DOHH2 (cell line): ENCODE measurements around the gene DHX30.

ENCODE experiments used
- H3F3A ChIP-seq: fragments of 200-600 bp; sonication (generic), shearing (Covaris generic); 2 replicates; pipeline ENCODE4 v1.6.0; 2016; ENCODE audit warnings: antibody characterized with exemption, mild to moderate bottlenecking; ENCODE audit not compliant: control insufficient read depth, insufficient read depth
- H3K27ac ChIP-seq: fragments of 200-600 bp; sonication (generic); 2 replicates; pipeline ENCODE4 v1.5.1; 2014; ENCODE audit warnings: low read depth, mild to moderate bottlenecking, low read length, moderate library complexity
- H3K27me3 ChIP-seq: fragments of 200-600 bp; sonication (generic); 2 replicates; pipeline ENCODE4 v1.6.1; 2014; ENCODE audit warnings: mild to moderate bottlenecking, low read length, mixed read lengths; ENCODE audit not compliant: control insufficient read depth
- H3K36me3 ChIP-seq: fragments of 200-600 bp; sonication (generic); 2 replicates; pipeline ENCODE4 v1.6.1; 2014; ENCODE audit warnings: mild to moderate bottlenecking, low read length, moderate library complexity, mixed read lengths; ENCODE audit not compliant: control insufficient read depth
- H3K4me1 ChIP-seq: fragments of 200-600 bp; sonication (generic); 2 replicates; pipeline ENCODE4 v1.6.1; 2014; ENCODE audit warnings: mild to moderate bottlenecking, low read length, mixed read lengths; ENCODE audit not compliant: control insufficient read depth
- H3K4me2 ChIP-seq: fragments of 200-600 bp; sonication (generic); 2 replicates; pipeline ENCODE4 v1.6.0; 2014; ENCODE audit warnings: mild to moderate bottlenecking, low read length, moderate library complexity
- H3K4me3 ChIP-seq: fragments of 200-600 bp; sonication (generic); 2 replicates; pipeline ENCODE4 v1.5.1; 2014; ENCODE audit warnings: mild to moderate bottlenecking, low read length, mixed read lengths
- H3K79me2 ChIP-seq: fragments of 200-600 bp; sonication (generic); 2 replicates; pipeline ENCODE4 v1.6.1; 2014; ENCODE audit warnings: mild to moderate bottlenecking, low read length, mixed read lengths; ENCODE audit not compliant: control insufficient read depth
- H3K9me2 ChIP-seq: fragments of 200-600 bp; sonication (generic); replicated peaks from 2 replicates; pipeline ENCODE4 v1.6.1; 2014; ENCODE audit warnings: mild to moderate bottlenecking, low read length, mixed read lengths; ENCODE audit not compliant: control insufficient read depth
- H3K9me3 ChIP-seq: fragments of 200-600 bp; sonication (generic); 2 replicates; pipeline ENCODE4 v1.6.1; 2014; ENCODE audit warnings: antibody characterized with exemption, low read length, mixed read lengths; ENCODE audit not compliant: control insufficient read depth, insufficient read depth
- H4K20me1 ChIP-seq: fragments of 200-600 bp; sonication (generic); 2 replicates; pipeline ENCODE4 v1.6.0; 2014; ENCODE audit warnings: low read depth, mild to moderate bottlenecking, antibody characterized with exemption, low read length, moderate library complexity; ENCODE audit not compliant: control insufficient read depth, insufficient read depth
- EZH2phosphoT487 ChIP-seq: fragments of 200-600 bp; sonication (generic); IDR thresholded peaks from 2 replicates; pipeline ENCODE4 v1.6.1; 2017; ENCODE audit warnings: borderline replicate concordance, mild to moderate bottlenecking, antibody characterized with exemption, low read length, moderate library complexity, mixed read lengths
- TF ChIP-seq, protein P1 (sequence below): fragments of 200-600 bp; sonication (generic); IDR thresholded peaks from one replicate; pipeline ENCODE4 v1.5.1; 2014; ENCODE audit warnings: antibody characterized with exemption, mild to moderate bottlenecking, low read depth, low read length; ENCODE audit not compliant: poor library complexity, severe bottlenecking

Gene DHX30

DNA sequence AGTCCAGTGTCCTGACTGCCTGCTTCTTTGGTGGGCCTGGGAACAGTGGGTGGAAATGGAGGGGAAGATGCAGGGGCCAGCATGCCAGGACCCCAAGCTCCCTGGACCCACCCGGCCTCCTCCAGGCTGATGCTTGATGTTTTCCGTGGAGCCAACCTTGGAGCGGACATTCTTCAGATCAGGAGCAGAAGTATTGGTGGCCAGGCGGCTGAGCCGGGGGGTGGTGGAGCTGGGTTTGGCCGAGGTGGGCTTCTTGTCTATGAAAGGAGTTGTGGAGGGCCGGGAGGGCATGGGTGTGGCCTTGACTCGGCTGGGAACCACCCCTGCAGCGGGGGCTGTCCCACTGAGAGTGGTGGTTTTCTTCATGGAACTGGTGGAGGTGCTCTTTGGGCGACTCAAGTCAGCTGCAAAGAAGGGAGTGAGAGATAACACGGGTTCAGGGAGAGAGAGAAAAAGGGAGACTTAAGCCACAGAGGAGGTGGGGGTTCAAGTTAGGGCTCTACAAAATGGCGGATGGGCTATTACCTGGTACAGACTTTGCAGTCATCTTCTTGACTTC lies 67.8 kb downstream of the DHX30 start:
- no peaks in the 10 kb centered on the region for H3K9me2 ChIP-seq
- no peaks in the 10 kb centered on the region for H3K9me3 ChIP-seq
- H3K27me3 ChIP-seq, result no peaks in the 10 kb centered on the region
- H3K27ac ChIP-seq, result no peak overlapping the region
- H3K79me2 ChIP-seq, result no peaks in the 10 kb centered on the region
- peaks cover 47% of the 10 kb centered on the region for H3K36me3 ChIP-seq
- TF ChIP-seq, protein P1, sequence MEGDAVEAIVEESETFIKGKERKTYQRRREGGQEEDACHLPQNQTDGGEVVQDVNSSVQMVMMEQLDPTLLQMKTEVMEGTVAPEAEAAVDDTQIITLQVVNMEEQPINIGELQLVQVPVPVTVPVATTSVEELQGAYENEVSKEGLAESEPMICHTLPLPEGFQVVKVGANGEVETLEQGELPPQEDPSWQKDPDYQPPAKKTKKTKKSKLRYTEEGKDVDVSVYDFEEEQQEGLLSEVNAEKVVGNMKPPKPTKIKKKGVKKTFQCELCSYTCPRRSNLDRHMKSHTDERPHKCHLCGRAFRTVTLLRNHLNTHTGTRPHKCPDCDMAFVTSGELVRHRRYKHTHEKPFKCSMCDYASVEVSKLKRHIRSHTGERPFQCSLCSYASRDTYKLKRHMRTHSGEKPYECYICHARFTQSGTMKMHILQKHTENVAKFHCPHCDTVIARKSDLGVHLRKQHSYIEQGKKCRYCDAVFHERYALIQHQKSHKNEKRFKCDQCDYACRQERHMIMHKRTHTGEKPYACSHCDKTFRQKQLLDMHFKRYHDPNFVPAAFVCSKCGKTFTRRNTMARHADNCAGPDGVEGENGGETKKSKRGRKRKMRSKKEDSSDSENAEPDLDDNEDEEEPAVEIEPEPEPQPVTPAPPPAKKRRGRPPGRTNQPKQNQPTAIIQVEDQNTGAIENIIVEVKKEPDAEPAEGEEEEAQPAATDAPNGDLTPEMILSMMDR, result no peak
- H3K4me3 ChIP-seq, result no peak overlapping the region
- no peaks in the 10 kb centered on the region for H3F3A ChIP-seq
- no peaks in the 10 kb centered on the region for H4K20me1 ChIP-seq
- no peaks in the 10 kb centered on the region for H3K4me1 ChIP-seq
- H3K4me2 ChIP-seq, result no peak overlapping the region

DNA sequence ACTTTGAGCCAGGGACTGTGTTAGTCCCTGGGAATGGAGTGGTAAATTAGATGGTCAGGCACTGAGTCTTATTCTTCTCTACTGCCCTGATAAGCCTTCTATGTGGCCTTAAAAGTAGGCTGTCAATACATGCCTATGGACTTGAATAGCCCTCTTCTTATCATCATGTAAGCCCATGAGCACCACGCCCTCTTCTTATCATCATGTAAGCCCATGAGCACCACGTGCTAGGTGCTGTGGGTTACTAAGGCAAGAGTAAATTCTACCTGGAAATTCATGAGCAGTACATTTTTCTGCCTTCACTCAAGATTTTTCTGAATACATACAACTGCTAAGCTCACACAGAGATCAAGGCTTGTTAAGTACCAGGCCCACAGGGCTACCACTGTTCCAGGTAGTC lies 68.5 kb downstream of the DHX30 start:
- Histone ChIP-seq H3K4me1 (no peaks in the 10 kb centered on the region), H3K27ac (no peak overlapping the region), H3K36me3 (peaks cover 47% of the 10 kb centered on the region), H3K27me3 (no peaks in the 10 kb centered on the region), H3F3A (no peaks in the 10 kb centered on the region), H3K4me3 (no peak overlapping the region), H3K4me2 (no peak overlapping the region), H3K9me2 (no peaks in the 10 kb centered on the region), H4K20me1 (no peaks in the 10 kb centered on the region), H3K9me3 (no peaks in the 10 kb centered on the region), H3K79me2 (no peaks in the 10 kb centered on the region)
- no peak for TF ChIP-seq EZH2phosphoT487
- TF ChIP-seq, protein P1, result no peak

DNA sequence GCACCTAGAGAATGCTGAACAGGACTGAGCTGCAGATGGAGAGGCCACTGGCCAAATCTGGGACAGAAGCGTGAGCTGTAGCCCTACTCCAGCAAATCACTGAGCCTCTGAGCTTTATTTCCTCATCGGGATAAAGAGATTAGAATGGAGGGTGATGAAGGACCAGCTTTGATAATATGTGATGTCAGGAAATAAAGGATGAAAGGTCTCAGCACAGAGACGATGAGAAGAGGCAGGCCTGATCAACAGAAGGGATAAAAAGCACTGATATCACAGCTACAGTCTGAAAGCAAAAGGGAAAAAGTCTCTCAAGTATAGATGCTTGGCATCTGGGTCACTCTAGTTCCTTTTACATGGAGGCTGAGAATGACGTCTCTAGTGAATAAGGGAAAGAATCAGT lies 70.0 kb downstream of the DHX30 start:
- H3K27ac ChIP-seq, result no peak overlapping the region
- H3K9me3 ChIP-seq, result no peaks in the 10 kb centered on the region
- no peaks in the 10 kb centered on the region for H3K27me3 ChIP-seq
- H3K4me3 ChIP-seq, result no peak overlapping the region
- H3K9me2 ChIP-seq, result no peaks in the 10 kb centered on the region
- no peaks in the 10 kb centered on the region for H3K79me2 ChIP-seq
- H4K20me1 ChIP-seq, result no peaks in the 10 kb centered on the region
- no peaks in the 10 kb centered on the region for H3K4me1 ChIP-seq
- H3F3A ChIP-seq, result no peaks in the 10 kb centered on the region
- TF ChIP-seq EZH2phosphoT487, result no peak
- TF ChIP-seq, protein P1, result no peak
- H3K36me3 ChIP-seq, result peaks cover 41% of the 10 kb centered on the region
- no peak overlapping the region for H3K4me2 ChIP-seq

DNA sequence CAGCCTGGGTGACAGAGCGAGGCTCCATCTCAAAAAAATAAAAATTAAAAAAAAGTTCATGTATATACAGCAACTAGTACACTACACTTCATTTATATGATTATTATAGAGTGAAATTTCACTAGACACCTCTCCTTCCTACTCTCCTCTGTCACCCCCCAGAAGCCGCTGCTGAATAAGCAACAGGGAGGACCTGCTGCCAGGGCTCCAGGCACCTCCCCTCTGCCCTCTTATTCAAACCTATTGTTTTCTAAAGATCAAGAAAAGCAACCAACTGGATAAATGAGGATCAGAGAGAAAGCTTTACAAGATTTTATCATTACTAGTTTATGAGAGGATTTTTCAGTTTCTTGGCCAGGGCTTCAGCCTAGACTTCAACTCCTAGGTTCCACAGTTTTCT lies 71.5 kb downstream of the DHX30 start:
- Histone ChIP-seq H3K36me3 (peaks cover 25% of the 10 kb centered on the region), H3K27ac (no peak overlapping the region), H3K9me2 (no peaks in the 10 kb centered on the region), H3K4me2 (no peak overlapping the region), H3K4me1 (no peaks in the 10 kb centered on the region), H3F3A (no peaks in the 10 kb centered on the region), H4K20me1 (no peaks in the 10 kb centered on the region), H3K27me3 (no peaks in the 10 kb centered on the region), H3K9me3 (no peaks in the 10 kb centered on the region), H3K4me3 (no peak overlapping the region), H3K79me2 (no peaks in the 10 kb centered on the region)
- TF ChIP-seq, protein P1, result no peak
- no peak for TF ChIP-seq EZH2phosphoT487
